Smooth muscle cell of the brain vasculature (primary cell): ENCODE results near the gene GDNF.
"Not testable (repeated sequence)": the region's sequence is repeated elsewhere in the genome, so short reads cannot be mapped to it uniquely, and the experiment has no call there.

Experiments used
- DNase-seq: peaks from one replicate; pipeline ENCODE4 v3.0.0-alpha.2; 2012; ENCODE audit warnings: low read depth, low spot score

The GDNF gene

DNA sequence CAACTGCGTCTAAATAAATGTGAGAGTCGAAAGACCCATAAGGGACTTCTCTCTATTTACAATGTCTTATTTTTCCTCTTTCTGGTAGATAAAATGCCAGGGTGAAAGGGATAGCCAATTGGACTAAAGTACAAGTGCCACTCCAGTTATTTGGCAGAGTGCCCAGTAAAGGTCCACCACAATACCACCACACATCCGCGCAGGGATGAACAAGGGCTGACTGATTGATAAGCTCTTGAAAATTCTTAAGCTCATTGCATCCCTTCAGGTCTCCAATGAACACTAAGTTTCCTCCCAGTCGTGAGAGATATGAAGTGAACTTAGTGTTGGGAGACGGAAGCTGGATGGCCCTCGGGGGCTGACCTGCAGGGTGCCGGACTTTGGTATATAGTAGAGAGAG lies 58.4 kb downstream of the GDNF start:
- DNase-seq: not testable (repeated sequence)

DNA sequence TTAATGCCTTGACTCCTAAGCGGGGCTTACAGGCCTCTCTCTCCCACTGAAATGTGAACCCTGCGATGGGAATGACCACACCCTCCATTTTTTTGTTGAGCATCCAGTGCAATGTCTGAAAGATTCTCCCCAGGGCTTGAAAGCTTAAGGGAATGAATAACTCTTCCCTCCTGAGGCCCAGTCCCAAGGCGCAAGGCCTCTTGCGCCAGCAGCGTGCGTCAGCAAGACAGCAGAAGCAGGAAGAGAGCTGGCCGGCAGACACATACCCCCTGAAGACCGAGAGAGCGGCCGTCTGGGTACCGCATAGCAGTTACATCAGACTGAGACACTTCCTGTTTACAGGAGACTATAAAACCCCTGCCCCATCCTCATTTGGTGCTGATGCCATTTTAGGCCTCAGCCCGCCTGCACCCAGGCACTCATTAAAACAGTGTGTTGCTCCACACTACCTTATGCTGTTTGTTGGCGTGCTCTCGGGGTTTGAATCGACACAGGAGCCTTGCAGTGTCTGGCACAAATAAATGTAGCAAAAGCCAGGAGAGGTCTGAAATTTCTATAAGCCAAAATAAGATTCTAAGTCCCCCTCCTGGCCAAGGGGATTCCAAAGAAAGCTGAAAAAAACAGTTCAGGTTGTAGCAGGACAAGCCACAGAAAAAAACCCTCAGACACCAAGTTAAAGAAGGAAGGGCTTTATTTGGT lies 62.3 kb downstream of the GDNF start:
- DNase-seq: no peak

- DNase-seq: no peak
These were observed 63.0 kb downstream of the GDNF start for GRCh38 chr5:37776826-37777225.

DNA sequence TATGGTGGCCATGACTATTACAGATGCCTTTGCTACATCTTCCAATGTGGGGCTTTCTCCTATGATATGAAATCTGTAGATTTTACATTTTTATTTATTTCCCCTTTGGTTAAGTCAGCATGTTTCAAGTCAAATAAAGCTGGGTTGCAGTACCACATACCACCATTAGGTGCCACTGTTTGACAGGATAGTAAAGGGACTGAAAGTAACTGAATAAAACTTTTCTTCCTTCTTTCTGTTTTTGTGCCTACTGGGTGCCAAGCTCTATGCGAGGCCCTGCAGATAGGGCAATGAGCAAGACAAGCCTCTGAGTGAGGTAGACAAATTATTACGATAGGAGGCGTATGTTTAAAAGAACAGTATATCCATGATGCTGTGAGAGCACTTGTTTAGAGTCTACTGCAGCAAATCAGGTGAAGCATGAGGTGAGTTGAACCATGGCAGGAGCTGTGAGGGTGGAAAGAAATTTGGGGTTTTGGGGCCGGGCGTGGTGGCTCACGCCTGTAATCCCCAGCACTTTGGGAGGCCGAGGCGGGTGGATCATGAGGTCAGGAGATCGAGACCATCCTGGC lies 64.8 kb downstream of the GDNF start:
- no peak for DNase-seq

DNA sequence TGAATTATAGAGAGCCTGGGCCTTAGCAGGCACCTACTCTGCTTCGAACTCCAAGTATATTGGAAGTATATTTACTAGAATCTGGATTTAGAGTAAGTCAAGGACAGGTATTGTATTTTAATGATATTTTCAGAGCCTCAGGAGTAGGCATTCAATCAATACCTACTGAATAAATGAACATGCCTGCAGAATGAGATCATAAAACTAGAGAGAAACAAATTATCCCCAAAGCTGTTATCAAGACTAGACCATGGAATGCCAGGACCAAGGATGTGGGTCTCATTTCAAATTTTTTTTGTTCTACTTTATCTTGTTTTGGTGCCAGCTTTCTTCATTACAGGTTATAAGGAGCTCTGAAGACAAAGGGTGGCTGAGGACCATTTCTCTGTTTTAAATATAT lies 66.0 kb downstream of the GDNF start:
- no peak for DNase-seq

- no peak for DNase-seq
These were observed 67.6 kb downstream of the GDNF start for GRCh38 chr5:37772255-37772654.

GRCh38 chr5:37771731-37772130 lies 68.1 kb downstream of the GDNF start:
- DNase-seq: no peak

GRCh38 chr5:37771203-37771611 lies 68.6 kb downstream of the GDNF start:
- no peak for DNase-seq

- DNase-seq: no peak
These were observed 69.1 kb downstream of the GDNF start for GRCh38 chr5:37770786-37771185.

GRCh38 chr5:37769840-37770239 lies 70.0 kb downstream of the GDNF start:
- DNase-seq: no peak

DNA sequence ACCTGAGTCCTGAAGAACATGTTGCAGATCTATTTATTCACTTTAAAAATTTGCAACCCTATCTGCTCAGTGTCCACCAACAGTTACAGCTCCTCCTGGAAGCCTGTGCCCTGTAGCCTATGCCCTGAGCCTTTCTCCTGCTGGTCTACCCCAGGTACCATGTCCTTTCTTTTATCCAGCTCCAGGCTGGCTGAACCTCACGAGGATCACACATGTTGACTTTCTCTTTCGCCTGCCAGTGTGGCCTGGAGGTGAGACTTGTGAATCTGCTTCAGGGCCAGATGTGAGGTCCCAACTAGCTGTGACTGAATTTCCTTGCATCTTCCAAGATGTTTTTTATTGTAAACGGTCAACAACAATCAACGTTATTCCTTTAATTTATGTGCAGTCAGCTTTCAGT lies 70.7 kb downstream of the GDNF start:
- no peak for DNase-seq

GRCh38 chr5:37768371-37768770 lies 71.5 kb downstream of the GDNF start:
- DNase-seq: no peak

- no peak for DNase-seq
These were observed 71.9 kb downstream of the GDNF start for GRCh38 chr5:37767961-37768360.

GRCh38 chr5:37767251-37767650 lies 72.6 kb downstream of the GDNF start:
- DNase-seq: no peak
